ENCODE data around the gene HS2ST1. TPM values are rescaled to one million over a fixed set of nuclear protein-coding genes. Genes with fewer than 3 reads are reported as not detected.

The HS2ST1 gene
- total RNA-seq, 1 donor from 2014 or later: 56.4 TPM

GRCh38 chr1:87048237-87048636 lies 133.8 kb downstream of the HS2ST1 start:
- Mint-ChIP-seq H3K9me3 (peaks cover 10% of the 10 kb centered on the region), H3K4me1 (peaks cover 10% of the 10 kb centered on the region), H3K27ac (ENCODE audit: unreplicated experiment) (no peak overlapping the region), H3K4me3 (no peak overlapping the region), H3K27me3 (ENCODE audit: low read depth) (no peaks in the 10 kb centered on the region), H3K36me3 (ENCODE audit: low read depth) (peaks cover 11% of the 10 kb centered on the region)
- no peak for DNase-seq (ENCODE audit: low read depth, low spot score)
- no peak for TF ChIP-seq CTCF (conservative IDR thresholded peaks at IDR 0.05)

- H3K4me3 Mint-ChIP-seq: no peak overlapping the region
- TF ChIP-seq CTCF (conservative IDR thresholded peaks at IDR 0.05): no peak
- H3K4me1 Mint-ChIP-seq: no peaks in the 10 kb centered on the region
- DNase-seq (ENCODE audit: low read depth, low spot score): no peak
- no peak overlapping the region for H3K27ac Mint-ChIP-seq (ENCODE audit: unreplicated experiment)
- H3K9me3 Mint-ChIP-seq: peaks cover 7% of the 10 kb centered on the region
- H3K36me3 Mint-ChIP-seq (ENCODE audit: low read depth): peaks cover 5% of the 10 kb centered on the region
- H3K27me3 Mint-ChIP-seq (ENCODE audit: low read depth): no peaks in the 10 kb centered on the region
Measured at GRCh38 chr1:87051965-87052364, 137.5 kb downstream of the HS2ST1 start.

GRCh38 chr1:87052400-87052799 lies 138.0 kb downstream of the HS2ST1 start:
- no peak overlapping the region for H3K27ac Mint-ChIP-seq (ENCODE audit: unreplicated experiment)
- H3K9me3 Mint-ChIP-seq: peaks cover 5% of the 10 kb centered on the region
- DNase-seq (ENCODE audit: low read depth, low spot score): no peak
- no peaks in the 10 kb centered on the region for H3K4me1 Mint-ChIP-seq
- TF ChIP-seq CTCF (conservative IDR thresholded peaks at IDR 0.05): no peak
- H3K4me3 Mint-ChIP-seq: no peak overlapping the region
- peaks cover 3% of the 10 kb centered on the region for H3K36me3 Mint-ChIP-seq (ENCODE audit: low read depth)
- no peaks in the 10 kb centered on the region for H3K27me3 Mint-ChIP-seq (ENCODE audit: low read depth)

- peaks cover 5% of the 10 kb centered on the region for H3K9me3 Mint-ChIP-seq
- DNase-seq (ENCODE audit: low read depth, low spot score): no peak
- H3K36me3 Mint-ChIP-seq (ENCODE audit: low read depth): peaks cover 3% of the 10 kb centered on the region
- no peak for TF ChIP-seq CTCF (conservative IDR thresholded peaks at IDR 0.05)
- peaks cover 2% of the 10 kb centered on the region for H3K4me1 Mint-ChIP-seq
- H3K27ac Mint-ChIP-seq (ENCODE audit: unreplicated experiment): no peak overlapping the region
- no peak overlapping the region for H3K4me3 Mint-ChIP-seq
- H3K27me3 Mint-ChIP-seq (ENCODE audit: low read depth): no peaks in the 10 kb centered on the region
Measured at GRCh38 chr1:87052961-87053360, 138.5 kb downstream of the HS2ST1 start.

- Mint-ChIP-seq H3K36me3 (ENCODE audit: low read depth) (no peaks in the 10 kb centered on the region), H3K27ac (ENCODE audit: unreplicated experiment) (no peak overlapping the region), H3K4me1 (peaks cover 6% of the 10 kb centered on the region), H3K9me3 (peaks cover 2% of the 10 kb centered on the region), H3K4me3 (no peak overlapping the region), H3K27me3 (ENCODE audit: low read depth) (no peaks in the 10 kb centered on the region)
- TF ChIP-seq CTCF (conservative IDR thresholded peaks at IDR 0.05): no peak
- no peak for DNase-seq (ENCODE audit: low read depth, low spot score)
Measured at GRCh38 chr1:87053446-87053845, 139.0 kb downstream of the HS2ST1 start.

- Mint-ChIP-seq H3K4me3 (no peak overlapping the region), H3K27ac (ENCODE audit: unreplicated experiment) (no peak overlapping the region), H3K27me3 (ENCODE audit: low read depth) (no peaks in the 10 kb centered on the region), H3K36me3 (ENCODE audit: low read depth) (no peaks in the 10 kb centered on the region), H3K9me3 (peaks cover 2% of the 10 kb centered on the region), H3K4me1 (peaks cover 6% of the 10 kb centered on the region)
- DNase-seq (ENCODE audit: low read depth, low spot score): no peak
- no peak for TF ChIP-seq CTCF (conservative IDR thresholded peaks at IDR 0.05)
Measured at GRCh38 chr1:87056974-87057373, 142.5 kb downstream of the HS2ST1 start.

All from neural crest cell (in vitro differentiated cells).